ENCODE measurements around the gene TTC28. TPM values are rescaled to one million over a fixed set of nuclear protein-coding genes. Genes with fewer than 3 reads are reported as not detected.
A peak's percentile ranks its signal among the peaks of the same experiment; 100 is the strongest.

TTC28 gene
- polyA plus RNA-seq, 4 donors, result 0.45 to 24.0 (median 3.7) TPM

GRCh38 chr22:28245579-28246224 lies 433.9 kb downstream of the TTC28 start:
- 48 to 62% (median 50%) methylated on average over 5 of the region's 5 CpGs for WGBS, 3 donors
- Histone ChIP-seq H3K4me3 (ENCODE audit: low read depth in 1 of 3, low read length in 3 of 3) (no peak overlapping the region), H3K4me1 (ENCODE audit: control insufficient read depth in 3 of 3, insufficient read depth in 2 of 3, low read depth in 1 of 3, low read length in 2 of 3) (peaks cover 2 to 9% (median 8%) of the 10 kb centered on the region in 3 donors), H3K36me3 (ENCODE audit: control insufficient read depth in 3 of 3, insufficient read depth in 2 of 3, low read depth in 1 of 3, low read length in 3 of 3) (no peaks in the 10 kb centered on the region), H3K9me3 (ENCODE audit: control insufficient read depth in 2 of 2, insufficient read depth in 1 of 2, low read depth in 1 of 2, low read length in 1 of 2) (no peaks in the 10 kb centered on the region), H3K27ac (ENCODE audit: low read depth in 1 of 3, low read length in 2 of 3) (no peak overlapping the region), H3K27me3 (ENCODE audit: control insufficient read depth in 3 of 3, insufficient read depth in 3 of 3, low read length in 3 of 3) (no peaks in the 10 kb centered on the region)
- FAIRE-seq (no peak), DNase-seq (peak; percentile 55 to 75)

GRCh38 chr22:28244757-28245156 lies 434.9 kb downstream of the TTC28 start:
- Histone ChIP-seq H3K27ac (ENCODE audit: low read depth in 1 of 3, low read length in 2 of 3) (peak overlapping the region in 2 of 3 donors; percentile 11 to 20), H3K4me3 (ENCODE audit: low read depth in 1 of 3, low read length in 3 of 3) (no peak overlapping the region), H3K4me1 (ENCODE audit: control insufficient read depth in 3 of 3, insufficient read depth in 2 of 3, low read depth in 1 of 3, low read length in 2 of 3) (peaks cover 2 to 9% (median 8%) of the 10 kb centered on the region in 3 donors), H3K27me3 (ENCODE audit: control insufficient read depth in 3 of 3, insufficient read depth in 3 of 3, low read length in 3 of 3) (no peaks in the 10 kb centered on the region), H3K36me3 (ENCODE audit: control insufficient read depth in 3 of 3, insufficient read depth in 2 of 3, low read depth in 1 of 3, low read length in 3 of 3) (no peaks in the 10 kb centered on the region), H3K9me3 (ENCODE audit: control insufficient read depth in 2 of 2, insufficient read depth in 1 of 2, low read depth in 1 of 2, low read length in 1 of 2) (no peaks in the 10 kb centered on the region)
- WGBS, 3 donors, result 57 to 71% (median 67%) methylated on average over 1 of the region's 1 CpG
- DNase-seq (peak; percentile 5 to 10), FAIRE-seq (no peak)

- Histone ChIP-seq H3K9me3 (ENCODE audit: control insufficient read depth in 2 of 2, insufficient read depth in 1 of 2, low read depth in 1 of 2, low read length in 1 of 2) (no peaks in the 10 kb centered on the region), H3K27ac (ENCODE audit: low read depth in 1 of 3, low read length in 2 of 3) (no peak overlapping the region), H3K4me3 (ENCODE audit: low read depth in 1 of 3, low read length in 3 of 3) (no peak overlapping the region), H3K36me3 (ENCODE audit: control insufficient read depth in 3 of 3, insufficient read depth in 2 of 3, low read depth in 1 of 3, low read length in 3 of 3) (no peaks in the 10 kb centered on the region), H3K4me1 (ENCODE audit: control insufficient read depth in 3 of 3, insufficient read depth in 2 of 3, low read depth in 1 of 3, low read length in 2 of 3) (peaks cover 2 to 9% (median 7%) of the 10 kb centered on the region in 3 donors), H3K27me3 (ENCODE audit: control insufficient read depth in 3 of 3, insufficient read depth in 3 of 3, low read length in 3 of 3) (no peaks in the 10 kb centered on the region)
- FAIRE-seq (no peak), DNase-seq (no peak)
- WGBS, 3 donors, result 83 to 93% (median 90%) methylated on average over 3 of the region's 3 CpGs
Measured at GRCh38 chr22:28243539-28243938, 436.1 kb downstream of the TTC28 start.

DNA sequence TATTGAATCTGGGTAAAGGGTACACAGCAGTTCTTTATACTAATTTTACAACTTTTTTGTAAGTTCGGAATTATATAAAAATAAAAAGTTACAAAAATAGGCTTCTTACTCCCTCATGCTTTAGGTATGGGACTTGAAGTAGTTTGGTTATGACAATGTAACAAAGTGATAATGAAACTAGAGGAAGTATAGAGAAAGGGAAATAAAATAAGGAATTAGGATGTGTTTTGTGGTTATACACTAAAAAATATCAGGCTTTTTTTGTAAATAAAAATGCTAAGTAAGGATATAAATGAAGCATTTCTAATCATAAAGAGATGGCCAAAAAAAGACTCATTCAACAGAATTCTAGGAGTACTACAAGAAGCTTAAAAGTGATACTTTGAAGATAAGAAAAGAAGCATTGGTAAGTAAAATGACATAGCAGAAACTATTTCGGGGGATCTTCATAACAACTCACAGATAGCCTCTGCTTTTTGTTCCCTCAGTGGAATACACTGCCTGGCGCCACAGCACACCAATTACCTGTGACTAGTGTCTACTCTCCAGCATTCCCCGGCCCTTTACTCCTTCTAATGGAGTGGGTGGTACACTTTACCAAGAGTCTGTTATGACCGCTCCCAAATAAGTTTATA lies 437.9 kb downstream of the TTC28 start:
- no peak for FAIRE-seq
- Histone ChIP-seq H3K27me3 (ENCODE audit: control insufficient read depth in 3 of 3, insufficient read depth in 3 of 3, low read length in 3 of 3) (no peaks in the 10 kb centered on the region), H3K4me1 (ENCODE audit: control insufficient read depth in 3 of 3, insufficient read depth in 2 of 3, low read depth in 1 of 3, low read length in 2 of 3) (peaks cover 2 to 9% (median 5%) of the 10 kb centered on the region in 3 donors), H3K4me3 (ENCODE audit: low read depth in 1 of 3, low read length in 3 of 3) (no peak overlapping the region), H3K9me3 (ENCODE audit: control insufficient read depth in 2 of 2, insufficient read depth in 1 of 2, low read depth in 1 of 2, low read length in 1 of 2) (no peaks in the 10 kb centered on the region), H3K27ac (ENCODE audit: low read depth in 1 of 3, low read length in 2 of 3) (no peak overlapping the region), H3K36me3 (ENCODE audit: control insufficient read depth in 3 of 3, insufficient read depth in 2 of 3, low read depth in 1 of 3, low read length in 3 of 3) (no peaks in the 10 kb centered on the region)
- no peak for DNase-seq
- WGBS, 3 donors, result 87 to 94% (median 88%) methylated on average over 5 of the region's 5 CpGs

DNA sequence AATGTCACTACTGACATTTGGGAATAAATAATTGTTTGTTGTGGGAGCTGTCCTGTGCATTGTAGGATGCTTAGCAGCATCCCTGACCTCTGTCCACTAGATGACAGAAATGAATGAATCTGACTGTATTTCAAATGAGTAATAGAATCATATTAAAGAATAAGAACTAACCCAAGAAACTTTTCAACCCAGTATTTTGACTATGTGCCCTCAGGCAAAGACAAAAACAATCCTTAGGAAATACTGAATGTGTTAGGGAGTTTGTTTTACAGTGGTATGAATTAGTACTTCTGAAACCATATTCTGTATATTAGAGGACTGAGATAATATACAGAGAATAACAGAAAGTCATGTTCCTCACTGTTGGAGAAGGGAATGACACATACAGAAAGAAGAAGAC lies 439.7 kb downstream of the TTC28 start:
- Histone ChIP-seq H3K27ac (ENCODE audit: low read depth in 1 of 3, low read length in 2 of 3) (no peak overlapping the region), H3K4me3 (ENCODE audit: low read depth in 1 of 3, low read length in 3 of 3) (no peak overlapping the region), H3K27me3 (ENCODE audit: control insufficient read depth in 3 of 3, insufficient read depth in 3 of 3, low read length in 3 of 3) (no peaks in the 10 kb centered on the region), H3K9me3 (ENCODE audit: control insufficient read depth in 2 of 2, insufficient read depth in 1 of 2, low read depth in 1 of 2, low read length in 1 of 2) (no peaks in the 10 kb centered on the region), H3K4me1 (ENCODE audit: control insufficient read depth in 3 of 3, insufficient read depth in 2 of 3, low read depth in 1 of 3, low read length in 2 of 3) (peaks cover 2 to 5% (median 3%) of the 10 kb centered on the region in 3 donors), H3K36me3 (ENCODE audit: control insufficient read depth in 3 of 3, insufficient read depth in 2 of 3, low read depth in 1 of 3, low read length in 3 of 3) (no peaks in the 10 kb centered on the region)
- DNase-seq (no peak), FAIRE-seq (no peak)

DNA sequence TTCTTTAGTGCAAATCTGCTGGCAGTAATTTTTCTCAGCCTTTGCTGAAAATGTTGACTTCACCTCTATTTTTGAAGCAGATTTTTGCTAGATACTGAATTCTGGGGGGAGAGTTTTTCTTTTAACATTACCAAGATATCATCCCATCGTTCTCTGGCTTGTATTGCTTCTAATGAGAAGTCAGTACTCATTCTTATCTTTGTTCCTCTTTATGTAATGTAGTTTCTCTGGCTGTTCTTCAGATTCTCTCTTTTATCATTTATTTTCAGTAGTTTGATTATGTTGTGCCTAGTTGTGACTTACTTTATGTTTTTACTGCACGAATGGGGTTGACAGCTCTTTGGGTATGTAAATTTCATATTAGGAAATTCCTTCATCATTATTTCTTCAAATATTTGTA lies 441.9 kb downstream of the TTC28 start:
- FAIRE-seq, result no peak
- 88 to 94% (median 93%) methylated on average over 2 of the region's 2 CpGs for WGBS, 3 donors

GRCh38 chr22:28237112-28237511 lies 442.5 kb downstream of the TTC28 start:
- Histone ChIP-seq H3K36me3 (ENCODE audit: control insufficient read depth in 3 of 3, insufficient read depth in 2 of 3, low read depth in 1 of 3, low read length in 3 of 3) (no peaks in the 10 kb centered on the region), H3K9me3 (ENCODE audit: control insufficient read depth in 2 of 2, insufficient read depth in 1 of 2, low read depth in 1 of 2, low read length in 1 of 2) (no peaks in the 10 kb centered on the region), H3K27me3 (ENCODE audit: control insufficient read depth in 3 of 3, insufficient read depth in 3 of 3, low read length in 3 of 3) (no peaks in the 10 kb centered on the region), H3K4me3 (ENCODE audit: low read depth in 1 of 3, low read length in 3 of 3) (no peak overlapping the region), H3K4me1 (ENCODE audit: control insufficient read depth in 3 of 3, insufficient read depth in 2 of 3, low read depth in 1 of 3, low read length in 2 of 3) (no peaks in the 10 kb centered on the region), H3K27ac (ENCODE audit: low read depth in 1 of 3, low read length in 2 of 3) (no peak overlapping the region)
- WGBS, 3 donors, result 85 to 90% (median 87%) methylated on average over 4 of the region's 4 CpGs
- DNase-seq (no peak), FAIRE-seq (no peak)

More for the DNA sequence above, 441.9 kb downstream of the TTC28 start:
- no peak for DNase-seq
- Histone ChIP-seq H3K27ac (ENCODE audit: low read depth in 1 of 3, low read length in 2 of 3) (no peak overlapping the region), H3K36me3 (ENCODE audit: control insufficient read depth in 3 of 3, insufficient read depth in 2 of 3, low read depth in 1 of 3, low read length in 3 of 3) (no peaks in the 10 kb centered on the region), H3K4me1 (ENCODE audit: control insufficient read depth in 3 of 3, insufficient read depth in 2 of 3, low read depth in 1 of 3, low read length in 2 of 3) (no peaks in the 10 kb centered on the region), H3K27me3 (ENCODE audit: control insufficient read depth in 3 of 3, insufficient read depth in 3 of 3, low read length in 3 of 3) (no peaks in the 10 kb centered on the region), H3K9me3 (ENCODE audit: control insufficient read depth in 2 of 2, insufficient read depth in 1 of 2, low read depth in 1 of 2, low read length in 1 of 2) (no peaks in the 10 kb centered on the region), H3K4me3 (ENCODE audit: low read depth in 1 of 3, low read length in 3 of 3) (no peak overlapping the region)

DNA sequence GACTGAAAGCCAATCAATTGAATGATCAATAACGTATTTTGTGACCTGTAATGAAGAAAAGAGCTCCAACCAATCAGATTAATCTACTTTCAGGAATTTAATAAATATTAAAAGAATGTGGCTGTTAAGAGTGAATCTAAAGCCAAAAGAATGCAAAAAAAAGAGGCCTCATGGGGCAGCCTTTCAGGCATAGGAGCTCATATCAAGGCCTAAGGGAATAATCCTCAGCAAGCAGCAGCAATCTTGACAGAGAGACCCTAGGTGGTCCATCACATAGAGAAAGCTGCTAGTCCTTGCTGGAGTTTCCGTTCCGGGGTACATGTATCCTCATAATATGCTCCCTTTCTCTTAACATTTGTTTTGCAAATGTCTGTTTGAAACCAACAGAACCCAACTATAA lies 447.4 kb downstream of the TTC28 start:
- H3K27me3 ChIP-seq (ENCODE audit: control insufficient read depth in 3 of 3, insufficient read depth in 3 of 3, low read length in 3 of 3), result no peaks in the 10 kb centered on the region
- H3K27ac ChIP-seq (ENCODE audit: low read depth in 1 of 3, low read length in 2 of 3), result no peak overlapping the region
- DNase-seq (no peak), FAIRE-seq (no peak)
- H3K36me3 ChIP-seq (ENCODE audit: control insufficient read depth in 3 of 3, insufficient read depth in 2 of 3, low read depth in 1 of 3, low read length in 3 of 3), result no peaks in the 10 kb centered on the region
- WGBS, 3 donors, result 90 to 95% (median 90%) methylated on average over 3 of the region's 3 CpGs
- no peaks in the 10 kb centered on the region for H3K4me1 ChIP-seq (ENCODE audit: control insufficient read depth in 3 of 3, insufficient read depth in 2 of 3, low read depth in 1 of 3, low read length in 2 of 3)
- no peaks in the 10 kb centered on the region for H3K9me3 ChIP-seq (ENCODE audit: control insufficient read depth in 2 of 2, insufficient read depth in 1 of 2, low read depth in 1 of 2, low read length in 1 of 2)
- no peak overlapping the region for H3K4me3 ChIP-seq (ENCODE audit: low read depth in 1 of 3, low read length in 3 of 3)

DNA sequence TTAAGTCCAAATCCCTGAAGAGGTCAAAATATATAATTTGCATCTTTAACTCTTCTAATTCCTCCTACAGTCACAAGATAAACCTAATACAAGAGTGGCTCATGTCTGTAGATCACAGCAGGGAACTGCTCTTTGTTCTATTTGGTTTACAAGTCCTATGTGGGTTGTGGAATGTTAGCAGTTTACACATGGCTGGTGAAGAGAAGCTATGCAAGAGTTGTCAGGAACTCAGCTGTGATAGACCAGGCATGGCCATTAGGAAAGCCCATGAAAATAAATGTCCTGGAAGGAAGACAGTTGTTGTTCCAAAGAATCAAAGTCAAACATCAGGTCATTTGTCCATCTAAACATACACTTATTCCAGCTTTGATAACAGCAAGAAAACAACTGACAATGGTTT lies 448.2 kb downstream of the TTC28 start:
- H3K27me3 ChIP-seq (ENCODE audit: control insufficient read depth in 3 of 3, insufficient read depth in 3 of 3, low read length in 3 of 3), result no peaks in the 10 kb centered on the region
- DNase-seq (no peak), FAIRE-seq (no peak)
- H3K4me1 ChIP-seq (ENCODE audit: control insufficient read depth in 3 of 3, insufficient read depth in 2 of 3, low read depth in 1 of 3, low read length in 2 of 3), result no peaks in the 10 kb centered on the region
- H3K4me3 ChIP-seq (ENCODE audit: low read depth in 1 of 3, low read length in 3 of 3), result no peak overlapping the region
- H3K36me3 ChIP-seq (ENCODE audit: control insufficient read depth in 3 of 3, insufficient read depth in 2 of 3, low read depth in 1 of 3, low read length in 3 of 3), result no peaks in the 10 kb centered on the region
- no peaks in the 10 kb centered on the region for H3K9me3 ChIP-seq (ENCODE audit: control insufficient read depth in 2 of 2, insufficient read depth in 1 of 2, low read depth in 1 of 2, low read length in 1 of 2)
- no peak overlapping the region for H3K27ac ChIP-seq (ENCODE audit: low read depth in 1 of 3, low read length in 2 of 3)

Measured in small intestine (tissue), 7 donors.